HL-60 (cell line): ENCODE data around the gene PHF21A.

Experiments used
- DNase-seq, 2 experiments: peaks; one replicate each; pipeline ENCODE4 v3.0.0-alpha.2; 2010 to 2020; ENCODE audit warnings: low read depth in 1 of 2, low spot score in 1 of 2
- H3K27ac ChIP-seq: fragments of 250-450 bp; sonication (Bioruptor Pico); replicated peaks from 2 replicates; pipeline ENCODE4 v1.5.1; 2020; ENCODE audit warnings: mild to moderate bottlenecking, moderate library complexity
- H3K27me3 ChIP-seq: fragments of 250-450 bp; sonication (Bioruptor Pico); 2 replicates; pipeline ENCODE4 v1.5.1; 2021; ENCODE audit warnings: mild to moderate bottlenecking, moderate library complexity; ENCODE audit not compliant: insufficient read depth, poor library complexity, severe bottlenecking
- H3K4me3 ChIP-seq: replicated peaks from 2 replicates; pipeline ENCODE4 v1.5.1; 2011; ENCODE audit warnings: mild to moderate bottlenecking, control low read depth, low read length; ENCODE audit not compliant: insufficient read depth
- CTCF ChIP-seq: IDR thresholded peaks from one replicate; pipeline ENCODE4 v1.5.1; 2011; ENCODE audit warnings: low read length, control low read depth, inconsistent platforms; ENCODE audit not compliant: insufficient read depth
- GABPA ChIP-seq: IDR thresholded peaks from 2 replicates; pipeline ENCODE4 v1.6.1; 2012; ENCODE audit warnings: low read depth
- POLR2AphosphoS5 ChIP-seq: IDR thresholded peaks from 2 replicates; pipeline ENCODE4 v1.6.1; 2012; ENCODE audit warnings: low read depth
- REST ChIP-seq: IDR thresholded peaks from 2 replicates; pipeline ENCODE4 v1.6.1; 2012; ENCODE audit warnings: low read depth; ENCODE audit not compliant: insufficient replicate concordance
- SPI1 ChIP-seq: IDR thresholded peaks from 2 replicates; pipeline ENCODE4 v1.6.1; 2012; ENCODE audit warnings: low read depth, mild to moderate bottlenecking, borderline replicate concordance

PHF21A gene

GRCh38 chr11:45948356-45948755, 172.9 kb downstream of the PHF21A start:
- no peak for TF ChIP-seq REST
- H3K27me3 ChIP-seq: no peaks in the 10 kb centered on the region
- no peak overlapping the region for H3K27ac ChIP-seq
- H3K4me3 ChIP-seq: no peak overlapping the region
- no peak for DNase-seq

- DNase-seq: no peak
- Histone ChIP-seq H3K27me3 (no peaks in the 10 kb centered on the region), H3K27ac (no peak overlapping the region), H3K4me3 (no peak overlapping the region)
- TF ChIP-seq POLR2AphosphoS5: no peak
- no peak for TF ChIP-seq GABPA
- TF ChIP-seq REST: no peak
- TF ChIP-seq CTCF: no peak
- no peak for TF ChIP-seq SPI1
These were observed 173.4 kb downstream of the PHF21A start for GRCh38 chr11:45947885-45948284.

GRCh38 chr11:45945397-45945999, 175.8 kb downstream of the PHF21A start:
- DNase-seq: no peak
- Histone ChIP-seq H3K27ac (no peak overlapping the region), H3K27me3 (no peaks in the 10 kb centered on the region), H3K4me3 (no peak overlapping the region)
- TF ChIP-seq POLR2AphosphoS5: no peak
- TF ChIP-seq CTCF: no peak
- no peak for TF ChIP-seq REST
- no peak for TF ChIP-seq SPI1
- no peak for TF ChIP-seq GABPA
